Measurements from ENCODE around the gene BRSK1.

The BRSK1 gene

DNA sequence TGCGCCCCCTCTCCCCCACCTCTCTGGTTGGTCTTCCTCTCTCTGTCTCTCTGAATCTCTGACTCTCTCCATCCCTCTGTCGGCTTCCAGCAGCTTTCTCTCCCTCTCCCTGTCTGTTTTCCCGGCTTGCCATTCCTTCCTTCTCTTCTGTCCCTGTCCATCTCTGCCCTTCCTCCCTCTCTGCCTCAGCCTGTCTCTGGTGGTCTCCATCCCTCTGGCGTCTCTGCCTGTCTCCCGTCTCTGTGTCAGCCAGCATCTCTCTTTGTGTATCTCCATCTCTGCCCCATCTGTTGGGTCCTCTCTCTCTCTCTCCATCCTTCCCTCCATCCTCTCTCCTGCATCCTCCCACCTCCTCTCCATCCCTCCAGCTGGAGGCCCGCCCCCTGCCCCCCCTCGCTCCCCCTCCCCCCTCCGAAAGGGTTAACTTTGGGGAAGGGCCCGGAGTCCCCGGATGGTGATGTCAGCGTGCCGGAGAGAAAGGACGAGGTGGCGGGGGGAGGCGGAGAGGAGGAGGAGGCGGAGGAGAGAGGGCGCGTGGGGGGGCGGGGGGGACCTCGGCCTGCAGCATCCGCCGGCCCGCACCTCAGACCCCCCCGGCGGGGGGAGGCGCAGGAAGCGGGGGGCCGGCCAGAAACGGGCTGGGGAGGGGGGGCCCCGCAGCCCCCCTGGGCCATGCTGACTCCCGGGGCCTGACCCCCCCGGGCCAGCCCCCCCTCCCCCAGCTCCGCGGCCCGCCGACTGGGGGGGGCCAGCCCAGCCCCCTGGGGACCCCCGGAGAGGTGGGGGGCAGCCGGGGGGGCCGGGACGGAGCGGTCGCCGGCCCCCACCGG is at the start of gene BRSK1:
BRSK1 (plus strand) TSS at position 450 of the 830 bp plus-strand sequence. CDS start 446 bp downstream, outside the sequence.
- peak; percentile 58 for DNase-seq

DNA sequence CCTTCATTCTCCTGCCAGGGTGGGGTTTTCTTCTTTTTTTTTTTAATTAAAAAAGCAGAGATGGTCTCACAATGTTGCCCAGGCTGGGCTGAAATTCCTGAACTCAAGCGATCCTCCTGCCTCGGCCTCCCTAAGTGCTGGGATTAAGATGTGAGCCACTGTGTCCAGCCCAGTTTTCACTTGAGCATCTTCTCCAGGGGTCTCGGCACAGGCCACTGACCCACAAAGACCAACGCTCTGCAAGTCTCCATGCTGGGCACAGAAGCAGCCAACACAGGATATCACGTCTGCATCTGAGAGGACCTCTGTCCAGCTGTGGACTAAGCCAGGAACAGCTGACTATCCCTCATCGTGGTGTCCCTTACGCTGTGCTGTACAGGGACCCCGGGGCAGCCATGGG is 45.8 kb upstream of the BRSK1 start:
- no peak for DNase-seq

DNA sequence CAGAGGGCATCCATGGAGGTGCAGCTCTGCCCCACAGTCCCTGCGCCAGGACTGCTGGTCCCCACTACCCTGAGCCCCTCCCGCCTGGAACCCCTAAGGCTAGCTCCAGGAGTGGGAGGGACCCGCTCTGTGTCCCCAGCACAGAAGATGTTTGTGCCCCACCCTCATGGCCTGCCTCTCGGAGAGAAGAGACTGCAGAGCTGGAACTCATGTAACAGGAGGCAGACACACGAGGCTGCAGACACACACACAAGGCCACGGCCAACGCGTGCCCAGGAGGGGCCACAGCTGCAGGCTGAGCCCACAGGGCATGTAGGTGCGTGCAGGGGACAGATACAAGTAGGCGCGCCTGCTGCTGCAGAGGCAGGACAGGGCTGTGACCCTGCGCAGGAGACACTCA is 44.8 kb upstream of the BRSK1 start:
- no peak for DNase-seq

DNA sequence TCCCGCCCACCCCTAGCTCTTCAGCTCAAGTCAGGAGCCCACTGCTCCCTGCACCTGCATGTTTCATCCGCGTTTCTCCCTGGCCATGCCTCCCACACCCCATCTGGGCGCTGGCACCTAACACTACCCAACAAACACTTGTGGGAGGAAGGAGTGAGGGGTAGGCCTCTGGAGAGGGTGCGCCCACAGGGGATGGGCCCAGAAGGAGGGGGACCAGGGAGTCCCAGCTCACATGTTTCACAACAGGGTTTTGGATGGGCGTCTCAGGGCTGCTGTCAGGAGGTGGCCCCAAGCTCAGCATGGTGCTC is 43.1 kb upstream of the BRSK1 start:
- no peak for DNase-seq

DNA sequence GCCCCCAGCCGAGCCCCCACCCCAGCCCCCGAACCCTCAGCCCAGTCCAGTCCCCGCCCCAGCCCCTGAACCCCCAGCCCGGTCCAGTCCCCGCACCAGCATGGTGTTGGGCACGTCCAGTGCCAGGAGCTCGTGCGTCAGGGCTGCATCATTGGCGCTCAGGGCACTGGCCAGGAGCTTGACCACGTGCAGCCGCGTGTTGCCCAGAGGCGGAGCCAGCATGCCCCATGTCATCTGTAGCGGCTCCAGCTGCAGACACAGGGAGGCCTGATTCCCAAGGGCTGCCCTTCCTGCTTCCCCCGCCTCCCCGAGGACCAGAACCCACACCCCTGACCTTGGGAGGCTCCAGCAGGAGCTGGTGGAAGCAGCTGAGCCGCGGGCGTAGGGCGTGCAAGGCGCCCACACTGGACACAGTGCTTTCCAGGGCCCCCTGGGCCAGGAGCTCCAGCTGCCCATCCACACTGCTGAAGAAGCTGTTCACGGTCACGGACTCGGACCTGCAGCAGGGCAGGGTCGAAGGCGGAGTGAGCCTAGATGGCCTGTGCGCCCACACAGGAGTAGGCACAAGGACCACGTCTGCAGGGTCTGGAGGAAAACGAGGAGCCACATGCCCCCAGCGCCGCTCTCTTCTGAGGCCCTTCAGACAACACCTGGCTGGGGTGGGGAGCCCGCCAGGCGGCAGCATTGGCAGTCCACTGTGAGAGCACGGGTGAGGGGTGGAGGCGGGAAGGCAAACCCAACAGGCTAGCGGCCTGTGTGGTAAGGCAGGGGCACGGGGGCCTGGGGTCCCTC is 42.5 kb upstream of the BRSK1 start:
- DNase-seq: no peak

DNA sequence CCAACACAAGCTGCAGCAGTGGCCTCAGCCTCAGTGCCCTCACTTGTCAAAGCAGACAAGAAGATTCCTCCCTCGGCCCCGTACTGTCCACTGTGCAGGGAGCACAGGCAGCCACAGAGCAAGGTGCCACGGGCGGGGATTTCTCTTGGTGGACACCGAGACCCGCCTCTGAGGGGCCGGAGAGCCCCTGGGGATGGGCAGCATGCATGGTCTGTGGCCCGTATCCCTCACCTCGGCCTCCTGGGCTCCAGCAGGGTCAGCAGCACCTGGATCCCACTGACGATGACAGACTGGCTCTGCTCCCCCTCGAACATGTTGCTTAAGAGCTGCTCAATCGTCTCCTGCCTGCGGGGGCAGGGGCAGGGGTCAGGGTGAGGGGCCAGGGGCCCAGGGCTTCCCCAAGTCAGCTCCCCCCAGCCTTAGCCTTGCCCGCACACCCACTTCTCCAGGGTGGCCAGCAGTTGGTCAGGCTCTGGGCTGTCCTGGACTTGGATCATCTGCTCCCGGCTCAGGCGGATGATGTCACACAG is 41.8 kb upstream of the BRSK1 start:
- no peak for DNase-seq

DNA sequence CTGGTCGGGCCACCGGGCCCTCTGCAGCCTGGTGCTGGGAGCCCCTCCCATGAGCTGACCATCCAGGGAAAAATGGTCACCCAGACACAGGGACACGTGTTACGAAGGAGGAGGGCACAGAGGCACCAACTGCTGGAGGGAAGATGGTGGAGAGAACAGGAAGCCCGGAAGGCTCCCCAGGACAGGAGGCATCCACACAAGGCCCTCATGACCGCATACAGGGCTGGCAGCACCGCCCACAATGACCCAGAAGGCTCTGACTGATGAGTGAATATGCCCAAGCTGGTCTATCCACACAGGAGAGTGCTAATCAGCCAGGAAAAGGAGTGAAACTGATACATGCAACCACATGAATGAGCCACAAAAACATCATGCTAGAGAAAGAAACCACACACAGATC is 41.3 kb upstream of the BRSK1 start:
- no peak for DNase-seq

DNA sequence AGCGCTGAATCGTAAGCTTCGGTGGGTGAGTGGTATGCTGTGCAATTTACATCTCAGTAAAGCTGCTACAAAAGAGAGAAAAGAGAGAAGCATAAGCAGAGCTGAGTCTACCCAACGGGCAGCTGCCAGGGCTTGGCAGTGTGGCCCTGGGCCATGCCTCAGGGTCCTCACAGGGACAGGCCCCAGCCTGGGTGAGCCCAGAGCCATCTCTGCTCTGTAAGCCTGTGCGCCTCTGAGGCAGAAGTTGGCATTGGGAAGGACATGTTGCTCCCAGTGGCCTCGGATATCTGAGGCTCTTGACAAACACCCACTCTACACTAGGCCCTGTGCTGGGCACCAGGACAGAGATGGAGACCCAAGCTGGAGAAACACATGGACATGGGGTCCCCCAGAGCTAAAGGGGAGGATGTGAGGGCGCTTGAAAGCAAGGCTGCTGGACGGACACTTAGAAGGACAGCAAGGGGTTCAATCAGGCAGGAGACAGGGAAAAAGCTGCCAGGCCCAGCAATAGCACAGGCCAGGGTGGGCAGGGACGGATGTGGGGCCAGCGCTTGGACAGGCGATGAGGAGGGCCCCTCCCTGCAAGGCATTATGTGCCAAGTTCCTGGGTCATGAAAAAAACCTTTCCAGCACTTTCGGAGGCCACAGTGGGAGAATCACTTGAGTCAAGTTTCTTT is 39.7 kb upstream of the BRSK1 start:
- no peak for DNase-seq

DNA sequence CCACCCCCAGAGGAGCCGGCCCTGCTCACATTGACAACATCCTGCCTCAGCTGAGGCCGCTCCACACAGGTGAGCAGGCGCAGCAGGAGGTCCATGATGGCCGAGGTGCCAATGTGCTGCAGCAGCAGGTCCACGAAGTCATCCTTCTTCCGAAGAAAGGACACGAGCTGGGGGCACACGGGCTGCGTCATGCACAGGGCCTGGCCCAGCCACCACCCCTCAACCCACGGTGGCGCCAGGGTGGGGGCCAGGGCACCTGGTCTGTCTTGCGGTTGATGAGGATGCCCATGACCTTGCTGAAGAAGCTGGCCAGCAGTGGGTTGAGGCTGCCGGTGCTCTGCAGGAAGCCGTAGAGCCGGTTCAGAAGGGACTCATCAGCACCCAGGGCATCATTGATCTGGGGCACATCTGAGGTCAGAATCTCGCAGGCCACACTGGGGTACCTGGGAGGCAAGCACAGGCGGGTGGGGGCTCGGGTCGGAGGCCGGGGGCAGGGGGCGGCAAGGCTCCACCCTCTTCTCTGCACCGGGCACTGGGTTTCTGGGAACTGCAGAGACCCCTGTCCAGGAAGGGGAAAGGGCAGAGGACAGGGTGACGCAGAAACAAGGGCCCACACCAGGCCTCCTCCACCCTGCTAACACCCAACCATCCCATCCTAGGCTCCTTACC is 38.4 kb upstream of the BRSK1 start:
- no peak for DNase-seq

DNA sequence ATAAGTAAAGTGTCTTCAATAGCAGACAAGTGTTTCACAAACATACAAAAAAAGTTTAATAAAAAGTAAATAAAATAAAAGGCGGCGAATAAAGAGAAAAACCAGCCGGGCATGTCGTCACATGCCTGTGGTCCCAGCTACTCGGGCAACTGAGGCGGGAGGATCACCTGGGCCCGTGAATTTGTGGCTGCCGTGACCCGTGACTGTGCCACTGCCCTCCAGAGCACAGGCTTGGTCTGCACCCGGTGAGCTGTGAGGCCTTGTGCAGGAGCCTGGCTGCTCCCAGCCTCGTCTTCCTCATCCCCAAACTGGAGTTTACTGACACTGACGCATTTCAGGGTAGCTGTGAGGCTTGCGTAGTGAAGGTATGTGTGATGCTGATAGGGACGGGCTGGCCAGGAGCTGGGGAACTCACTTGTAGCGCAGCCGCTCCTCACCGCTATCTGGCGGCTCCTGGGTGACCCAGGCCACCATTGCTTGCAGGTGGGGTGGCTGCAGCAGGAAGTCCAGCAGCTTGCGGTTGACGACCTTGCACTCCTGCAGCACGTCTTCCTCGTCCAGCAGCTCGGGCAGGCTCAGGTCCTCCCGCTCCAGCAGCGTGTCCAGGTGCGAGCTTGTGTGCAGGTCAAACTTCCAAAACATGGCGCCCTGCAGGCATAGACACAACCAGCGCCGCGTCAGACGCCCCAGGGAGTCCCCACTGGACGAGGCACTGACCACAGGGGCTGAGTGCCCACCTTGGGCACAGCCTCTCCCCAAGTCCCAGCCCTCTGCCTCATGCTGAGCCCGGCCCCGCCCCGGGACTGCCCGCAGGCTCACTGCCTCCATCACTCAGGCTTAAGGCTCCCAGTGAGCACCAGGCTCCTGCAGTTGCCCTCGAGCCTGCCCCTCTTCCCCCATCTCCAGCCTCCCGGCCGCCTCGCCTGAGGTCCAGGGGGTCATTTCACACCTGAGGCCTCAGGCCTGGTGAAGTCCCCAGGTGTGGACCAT is 37.0 kb upstream of the BRSK1 start:
- DNase-seq: no peak

DNA sequence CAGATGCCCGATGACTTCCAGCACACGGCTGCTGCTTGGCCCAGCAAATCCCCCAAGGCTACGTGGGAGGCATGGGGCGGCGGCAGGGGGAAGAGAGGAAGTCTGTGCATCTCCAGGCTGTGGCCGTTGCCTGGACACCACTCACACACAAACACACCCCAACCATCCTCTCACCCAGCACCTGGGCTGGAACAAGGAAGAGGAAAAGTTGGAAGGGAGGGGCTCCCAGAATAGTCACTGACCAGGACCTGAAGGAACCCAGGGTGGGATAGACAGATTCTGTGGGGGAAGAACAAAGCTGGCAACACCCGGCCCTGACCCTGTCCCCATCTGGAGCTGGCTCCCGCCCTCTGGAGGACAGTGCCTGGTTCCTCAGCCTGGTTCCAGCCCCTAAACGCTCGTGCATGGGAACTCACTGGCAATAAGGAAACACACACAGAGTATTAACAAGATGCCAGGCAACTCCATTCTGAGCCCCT is 36.1 kb upstream of the BRSK1 start:
- no peak for DNase-seq

DNA sequence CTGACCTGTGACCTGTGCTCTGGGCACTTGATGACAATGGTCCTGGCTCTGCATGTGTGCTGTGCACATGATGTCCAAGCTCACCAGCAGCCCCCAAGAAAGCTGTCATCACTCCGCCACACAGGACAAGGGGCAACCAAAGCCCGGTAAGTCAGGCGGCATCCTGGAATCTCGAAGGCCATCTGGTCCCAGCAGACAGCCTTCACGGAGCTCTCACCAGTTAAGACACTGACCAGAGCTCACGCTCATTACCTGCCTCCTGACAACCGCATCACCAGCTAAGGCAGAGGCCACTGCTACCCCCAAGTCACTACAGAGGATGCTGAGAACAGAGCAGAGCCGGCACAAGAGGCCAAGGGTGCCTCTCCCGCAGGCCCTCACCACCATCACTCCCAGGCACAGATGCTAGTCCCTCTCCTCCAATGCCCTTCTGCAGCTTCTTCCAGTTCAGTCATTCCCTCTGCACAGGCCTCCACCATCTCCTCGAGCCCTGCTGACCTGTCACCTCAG is 35.6 kb upstream of the BRSK1 start:
- no peak for DNase-seq

DNA sequence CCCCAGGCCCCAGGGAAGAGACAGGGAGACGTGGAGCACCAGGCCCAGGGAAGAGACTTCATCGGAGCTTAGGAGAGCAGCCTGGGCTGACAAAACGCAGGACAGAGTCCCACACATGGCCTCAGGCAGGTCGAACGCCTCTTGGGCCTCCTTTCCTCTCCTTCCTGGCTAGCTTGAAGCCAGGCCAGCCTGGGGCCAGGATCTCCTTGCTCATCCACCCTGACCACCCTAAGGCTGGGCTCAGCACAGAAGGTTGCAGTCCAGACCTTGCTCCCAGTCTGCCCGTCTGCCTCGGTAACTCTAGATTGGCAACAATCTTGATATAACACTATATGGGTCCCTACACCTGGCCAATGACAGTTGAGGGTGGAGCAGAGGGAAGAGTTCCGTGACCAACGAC is 35.1 kb upstream of the BRSK1 start:
- no peak for DNase-seq

DNA sequence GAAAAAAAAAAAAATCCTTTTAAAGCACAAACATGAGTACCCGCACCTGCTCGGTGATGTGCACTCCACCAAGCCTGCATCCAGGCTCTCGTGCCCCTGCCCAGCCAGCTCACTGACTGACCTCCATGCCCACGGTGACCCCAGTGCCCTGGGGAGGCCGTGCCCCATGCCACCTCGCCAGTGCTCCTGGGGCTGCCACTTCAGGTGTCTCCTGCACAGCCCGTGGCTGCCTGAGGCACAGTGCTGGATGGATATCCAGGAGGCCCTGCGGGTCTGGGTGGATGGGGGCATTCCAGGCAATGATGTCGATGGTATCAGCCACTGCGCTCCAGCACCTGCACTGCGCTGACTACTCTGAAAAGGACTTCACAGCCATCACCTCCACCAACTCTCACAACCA is 34.0 kb upstream of the BRSK1 start:
- no peak for DNase-seq

DNA sequence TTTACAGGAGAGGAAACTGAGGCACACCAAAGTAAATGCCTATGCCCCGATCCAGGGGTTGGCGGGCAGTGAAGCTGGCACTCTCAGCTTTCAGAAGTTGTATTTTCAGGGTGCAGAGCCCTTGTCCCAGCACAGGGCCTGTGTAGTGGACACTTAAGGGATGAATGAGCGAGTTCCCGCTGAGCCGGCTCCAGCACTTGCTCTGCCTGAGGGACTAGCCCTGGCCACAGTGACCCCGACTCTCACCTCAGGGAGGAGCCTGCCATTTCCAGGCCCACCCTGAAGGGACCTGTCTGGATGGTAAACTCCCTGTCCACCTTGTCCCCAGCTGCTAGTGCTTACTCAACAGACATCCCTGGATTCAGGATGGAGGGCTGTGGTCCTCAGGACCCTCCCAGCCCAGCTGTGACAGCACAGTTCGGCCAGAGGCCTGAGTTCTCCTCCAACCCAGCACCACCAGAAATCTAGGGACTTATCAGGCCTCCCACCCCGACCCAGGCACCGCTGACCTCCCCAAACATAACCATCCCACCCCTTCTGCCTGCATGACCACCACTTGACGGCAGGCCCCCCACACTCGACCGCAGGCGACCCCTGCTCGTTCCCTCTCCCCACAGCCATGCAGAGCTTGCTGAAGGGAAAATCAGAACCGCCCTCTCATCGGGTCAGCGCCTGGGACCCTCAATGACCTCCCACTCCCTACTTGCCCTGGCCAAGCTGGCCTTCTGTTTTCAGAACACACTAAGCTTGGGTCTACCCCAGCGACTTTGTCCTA is 33.3 kb upstream of the BRSK1 start:
- DNase-seq: no peak

DNA sequence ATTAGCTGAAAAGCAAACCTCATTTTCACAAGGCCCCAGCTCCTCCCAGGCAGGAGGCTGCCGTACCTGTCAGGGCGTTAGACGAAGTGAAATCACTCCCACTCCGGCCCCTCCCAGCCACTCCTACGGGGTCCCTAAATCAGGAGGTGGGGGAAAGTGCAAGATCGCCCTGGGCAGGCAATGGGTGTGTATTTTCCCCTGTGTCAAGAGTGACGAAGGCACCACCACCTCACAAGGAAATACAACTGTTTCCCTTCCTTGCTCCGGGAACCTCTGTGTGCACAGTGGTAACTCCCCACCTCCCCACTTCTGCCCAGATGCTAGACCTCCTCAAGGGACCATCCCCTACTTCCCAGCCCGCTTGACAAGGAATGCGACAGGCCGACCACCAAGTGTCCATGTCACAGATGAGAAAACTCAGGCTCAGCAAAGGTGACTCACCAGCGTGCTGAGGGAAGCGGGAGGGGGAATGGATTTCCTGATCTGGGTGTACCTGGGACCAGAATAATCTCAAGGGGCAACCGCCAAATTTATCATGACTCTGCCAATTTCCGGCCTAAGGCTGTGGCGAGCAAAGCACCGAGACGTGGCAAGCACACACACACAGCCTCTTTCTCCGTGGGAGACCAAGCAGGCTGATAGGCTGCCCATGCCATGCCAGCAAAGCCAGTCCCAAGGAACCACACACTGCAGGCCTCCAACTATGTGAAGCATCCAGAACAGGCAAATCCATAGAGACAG is 32.3 kb upstream of the BRSK1 start:
- DNase-seq: no peak

DNA sequence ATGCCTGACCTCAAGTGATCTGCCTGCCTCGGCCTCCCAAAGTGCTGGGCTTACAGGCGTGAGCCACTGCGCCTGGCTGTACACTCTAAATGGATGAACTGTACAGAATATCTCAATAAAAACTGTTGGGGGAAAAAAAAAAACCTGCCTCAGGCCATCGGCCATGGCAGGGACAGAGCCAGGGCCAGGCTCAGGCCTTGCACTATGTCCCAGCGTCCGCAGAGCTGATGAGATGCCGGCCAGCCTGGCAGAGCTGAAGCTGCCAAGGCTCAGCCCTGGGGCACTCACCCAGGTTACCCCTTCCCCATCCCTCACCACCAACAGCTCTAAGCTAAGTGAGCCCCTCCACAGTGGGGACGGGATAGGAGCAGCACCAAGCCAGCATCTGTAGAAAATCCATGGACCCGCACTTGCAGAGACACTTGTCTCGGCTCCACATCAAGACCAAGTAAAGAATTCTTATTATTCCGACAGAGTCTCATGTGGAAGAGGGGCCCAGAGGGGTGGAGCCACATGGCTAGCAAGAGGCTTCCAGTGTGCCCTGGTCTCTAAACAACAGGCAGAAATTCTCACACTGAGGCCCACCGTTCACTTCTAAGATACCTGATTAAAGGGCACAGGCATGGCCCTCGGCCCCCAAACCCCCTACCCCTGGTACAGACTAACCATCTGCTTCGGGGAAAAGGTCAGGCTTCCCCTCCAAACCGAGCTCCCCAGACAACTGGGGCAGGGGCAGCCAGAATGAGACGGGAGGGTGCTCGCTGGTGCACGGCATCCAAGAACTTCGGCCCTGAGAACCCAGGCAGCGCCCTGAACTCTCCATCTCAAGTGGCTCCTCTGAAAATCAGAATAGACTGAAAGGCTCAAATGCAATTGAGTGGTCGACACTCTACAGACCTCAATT is 30.8 kb upstream of the BRSK1 start:
- DNase-seq: no peak

DNA sequence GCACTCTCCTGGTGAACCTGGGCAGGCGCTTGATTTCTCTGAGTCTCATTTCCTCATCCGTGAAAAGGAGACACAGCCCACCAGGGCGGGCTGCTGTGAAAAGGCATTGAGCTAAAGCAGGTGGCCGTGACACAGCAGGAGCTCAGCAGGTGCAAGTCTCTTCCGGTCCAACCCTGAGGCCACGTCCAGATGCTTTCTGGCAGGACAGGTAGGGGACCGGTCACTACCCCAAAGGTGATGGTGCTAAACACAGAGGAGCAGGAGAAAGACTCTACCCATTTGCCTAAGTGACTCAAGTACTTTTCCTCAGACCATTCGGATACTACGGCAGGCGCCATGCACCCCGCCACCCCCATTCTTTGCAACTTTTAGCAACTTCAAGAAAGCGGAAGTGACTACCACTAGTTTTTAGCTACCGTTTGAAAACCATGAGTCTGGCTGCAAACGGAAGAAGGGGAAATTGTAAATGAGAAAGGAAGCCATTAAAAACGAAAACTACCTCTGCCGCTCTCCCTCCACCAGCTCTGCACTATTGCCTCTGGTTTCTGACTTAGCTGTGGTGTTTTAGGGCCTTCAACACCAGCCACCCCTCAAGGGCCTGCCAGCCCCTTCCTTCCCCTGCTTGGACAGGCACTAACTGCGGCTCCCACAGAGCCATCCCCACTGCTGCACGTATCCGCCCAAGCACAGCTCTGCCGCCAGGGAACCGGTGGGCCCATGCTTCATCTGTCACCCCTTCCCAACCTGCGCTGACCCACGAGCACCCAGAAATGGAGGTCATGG is 29.8 kb upstream of the BRSK1 start:
- no peak for DNase-seq
